A549 (cell line): Measurements from ENCODE around the gene ZNF346. TPM values are rescaled to one million over a fixed set of nuclear protein-coding genes. Genes with fewer than 3 reads are reported as not detected.
A peak's percentile ranks its signal among the peaks of the same experiment; 100 is the strongest.

Experiments
- ATAC-seq, 2 experiments: fragments of 200-7000 bp in 1 of 2; fragments of >200 bp in 1 of 2; cut with Nextera tagmentation in 1 of 2; cut with Tn5 transposase in 1 of 2; 3 replicates each; pipeline versions ENCODE4 v1.8.0 to v1.9.1; 2018 to 2020; ENCODE audit warnings: mild to moderate bottlenecking in 1 of 2, moderate library complexity in 1 of 2
- CTCF ChIA-PET: fragments of 300-600 bp; sonication (Branson Sonifier 250); formaldehyde crosslinking; extraction: SDS; loops from one replicate; lab custom pipeline; 2021; ENCODE audit warnings: antibody characterized with exemption, inconsistent platforms; lab: Yijun Ruan, JAX
- POLR2A ChIA-PET: fragments of 350-600 bp; formaldehyde crosslinking; extraction: SDS; loops from one replicate; lab custom pipeline; 2021; ENCODE audit warnings: antibody characterized with exemption, inconsistent platforms; lab: Yijun Ruan, JAX
- DNase-seq, 2 experiments: peaks; one replicate each; pipeline versions ENCODE4 v3.0.0 to v3.0.0-alpha.2; 2011 to 2016; ENCODE audit warnings: low read depth in 1 of 2, low spot score in 1 of 2
- FAIRE-seq: peaks from 2 replicates; lab custom pipeline; 2011; peaks lifted over from hg19 to GRCh38; lab: Jason Lieb, UNC
- H3K27ac ChIP-seq, 2 experiments: fragments of >200 bp; sonication (Bioruptor Twin); formaldehyde crosslinking; 3 replicates each; pipeline ENCODE4 v1.5.1; 2016 to 2017
- H3K4me1 ChIP-seq: fragments of >200 bp; sonication (Bioruptor Twin); formaldehyde crosslinking; 3 replicates; pipeline ENCODE4 v1.6.1; 2016
- H3K4me2 ChIP-seq: fragments of >200 bp; sonication (Bioruptor Twin); formaldehyde crosslinking; 3 replicates; pipeline ENCODE4 v1.6.1; 2016
- H3K4me3 ChIP-seq: fragments of >200 bp; sonication (Bioruptor Twin); formaldehyde crosslinking; 3 replicates; pipeline ENCODE4 v1.5.1; 2016
- H3K9me3 ChIP-seq: fragments of >200 bp; sonication (Bioruptor Twin); formaldehyde crosslinking; 3 replicates; pipeline ENCODE4 v1.6.1; 2016
- BCL3 ChIP-seq: fragments of >200 bp; sonication (Bioruptor Twin); formaldehyde crosslinking; IDR thresholded peaks from 3 replicates; pipeline ENCODE4 v1.6.1; 2016
- BHLHE40 ChIP-seq: IDR thresholded peaks from 2 replicates; pipeline ENCODE4 v1.6.1; 2012; ENCODE audit warnings: low read depth, low read length, inconsistent platforms
- CBX8 ChIP-seq: fragments of 200-600 bp; sonication (generic); IDR thresholded peaks from 2 replicates; pipeline ENCODE4 v1.6.1; 2016
- CEBPB ChIP-seq, 2 experiments: fragments of >200 bp in 1 of 2; sonication (Bioruptor Twin) in 1 of 2; formaldehyde crosslinking in 1 of 2; IDR thresholded peaks; 2 replicates each; pipeline ENCODE4 v1.6.1; 2012 to 2016
- E2F6 ChIP-seq: IDR thresholded peaks from 2 replicates; pipeline ENCODE4 v1.6.1; 2012; ENCODE audit warnings: low read depth, borderline replicate concordance
- EHF ChIP-seq: fragments of 250-450 bp; sonication (Bioruptor Pico); IDR thresholded peaks from 2 replicates; pipeline ENCODE4 v1.5.0; 2020; ENCODE audit warnings: mild to moderate bottlenecking
- EP300 ChIP-seq, 2 experiments: fragments of >200 bp; sonication (Bioruptor Twin); formaldehyde crosslinking; IDR thresholded peaks; 2 replicates in 1 of 2; 3 replicates in 1 of 2; pipeline ENCODE4 v1.6.1; 2016 to 2017
- ESRRA ChIP-seq: fragments of 150-350 bp; IDR thresholded peaks from 2 replicates; pipeline ENCODE4 v1.6.1; 2014; ENCODE audit warnings: mild to moderate bottlenecking, low read length, borderline replicate concordance
- FOSB ChIP-seq: fragments of 250-450 bp; sonication (Bioruptor Pico); IDR thresholded peaks from 2 replicates; pipeline ENCODE4 v1.5.0; 2020; ENCODE audit warnings: mild to moderate bottlenecking, moderate library complexity
- HDAC2 ChIP-seq: fragments of 200-600 bp; sonication (generic); IDR thresholded peaks from 2 replicates; pipeline ENCODE4 v1.6.1; 2016
- HOXA7 ChIP-seq: fragments of 250-450 bp; sonication (Bioruptor Pico); IDR thresholded peaks from 2 replicates; pipeline ENCODE4 v1.5.0; 2020; ENCODE audit warnings: mild to moderate bottlenecking, moderate library complexity
- JUN ChIP-seq, 2 experiments: fragments of >200 bp; sonication (Bioruptor Twin); formaldehyde crosslinking; IDR thresholded peaks; 2 replicates in 1 of 2; 3 replicates in 1 of 2; pipeline ENCODE4 v1.6.1; 2016 to 2017
- JUNB ChIP-seq: fragments of >200 bp; sonication (Bioruptor Twin); formaldehyde crosslinking; IDR thresholded peaks from 2 replicates; pipeline ENCODE4 v1.6.1; 2016
- KDM1A ChIP-seq: fragments of 200-600 bp; sonication (generic); IDR thresholded peaks from 2 replicates; pipeline ENCODE4 v1.6.1; 2016; ENCODE audit warnings: low read depth, mild to moderate bottlenecking
- MAFK ChIP-seq: fragments of 450-650 bp; IDR thresholded peaks from 2 replicates; pipeline ENCODE4 v1.6.1; 2014; ENCODE audit not compliant: partially characterized antibody
- MAZ ChIP-seq: fragments of 150-350 bp; IDR thresholded peaks from 2 replicates; pipeline ENCODE4 v1.6.1; 2014; ENCODE audit warnings: antibody characterized with exemption, low read depth, low read length, borderline replicate concordance
- NFE2L2 ChIP-seq: fragments of 150-350 bp; conservative IDR thresholded peaks from 2 replicates; pipeline ENCODE4 v1.6.1; 2014; ENCODE audit warnings: low read length
- NPAS2 ChIP-seq: fragments of 250-450 bp; sonication (Bioruptor Pico); IDR thresholded peaks from 2 replicates; pipeline ENCODE4 v1.8.0; 2022; ENCODE audit warnings: mild to moderate bottlenecking, moderate library complexity, borderline replicate concordance
- NR3C1 ChIP-seq: fragments of >200 bp; sonication (Bioruptor Twin); formaldehyde crosslinking; IDR thresholded peaks from 3 replicates; pipeline ENCODE4 v1.6.1; 2017
- POLR2A ChIP-seq: IDR thresholded peaks from 2 replicates; pipeline ENCODE4 v1.6.1; 2012; ENCODE audit warnings: mild to moderate bottlenecking, low read length
- POLR2AphosphoS2 ChIP-seq: conservative IDR thresholded peaks from 2 replicates; pipeline ENCODE4 v1.6.1; 2012; ENCODE audit warnings: low read length, improper control_type of control experiment, inconsistent platforms
- RAD21 ChIP-seq, 2 experiments: fragments of >200 bp in 1 of 2; sonication (Bioruptor Twin) in 1 of 2; formaldehyde crosslinking in 1 of 2; IDR thresholded peaks in 1 of 2; conservative IDR thresholded peaks in 1 of 2; 2 replicates in 1 of 2; 3 replicates in 1 of 2; pipeline ENCODE4 v1.6.1; 2012 to 2018; ENCODE audit warnings: inconsistent platforms in 1 of 2
- RARB ChIP-seq: fragments of 250-450 bp; sonication (Bioruptor Pico); IDR thresholded peaks from 2 replicates; pipeline ENCODE4 v1.8.0; 2021; ENCODE audit warnings: mild to moderate bottlenecking, moderate library complexity
- RCOR1 ChIP-seq: fragments of 150-350 bp; IDR thresholded peaks from 2 replicates; pipeline ENCODE4 v1.6.1; 2014; ENCODE audit warnings: antibody characterized with exemption, low read length, low read depth
- RFX5 ChIP-seq: fragments of 450-650 bp; IDR thresholded peaks from 2 replicates; pipeline ENCODE4 v1.7.1; 2014; ENCODE audit warnings: antibody characterized with exemption, mild to moderate bottlenecking, moderate library complexity
- TFCP2L1 ChIP-seq: fragments of 250-450 bp; sonication (Bioruptor Pico); IDR thresholded peaks from 2 replicates; pipeline ENCODE4 v1.5.0; 2021; ENCODE audit warnings: mild to moderate bottlenecking
- USF2 ChIP-seq: fragments of 450-650 bp; IDR thresholded peaks from 2 replicates; pipeline ENCODE4 v1.6.1; 2014; ENCODE audit warnings: antibody characterized with exemption
- ZC3H11A ChIP-seq: fragments of 450-650 bp; IDR thresholded peaks from 2 replicates; pipeline ENCODE4 v1.6.1; 2014; ENCODE audit warnings: antibody characterized with exemption, mild to moderate bottlenecking
- ZFP36 ChIP-seq: fragments of 450-650 bp; IDR thresholded peaks from 2 replicates; pipeline ENCODE4 v1.6.1; 2014; ENCODE audit warnings: borderline replicate concordance; ENCODE audit not compliant: partially characterized antibody
- ZNF302 ChIP-seq: fragments of 250-450 bp; sonication (Bioruptor Pico); IDR thresholded peaks from 2 replicates; pipeline ENCODE4 v1.9.0; 2021; ENCODE audit warnings: inconsistent platforms, mild to moderate bottlenecking, moderate library complexity
- ZSCAN20 ChIP-seq: fragments of 250-450 bp; sonication (Bioruptor Pico); IDR thresholded peaks from 2 replicates; pipeline ENCODE4 v1.8.0; 2022; ENCODE audit warnings: mild to moderate bottlenecking, moderate library complexity
- WGBS: methylation state at CpG from one replicate; pipeline ENCODE4 v1.1.6; 2017; ENCODE audit errors: missing lambda C conversion rate; 5-methylcytosine and 5-hydroxymethylcytosine counted together
- polyA plus RNA-seq, 4 experiments: library from polyadenylated mRNA; depleted of rRNA in 3 of 4; stranded (reverse); fragments of >200 nt; fragmentation: RNase III in 1 of 4; extraction: RNeasy Plus Mini Kit Qiagen cat#74134 plus additional on column Dnase treatment in 1 of 4; gene quantifications; 2 replicates in 3 of 4; 3 replicates in 1 of 4; pipeline ENCODE4 v1.2.3, GENCODE V29; 2011 to 2017

Gene ZNF346
- polyA plus RNA-seq, 2 of the 4 experiments (the other 2 are of a cell fraction), result 13.5 to 14.1 TPM

- peak in 1 of 2 experiments; percentile 60; a peak in 3 of 5 replicates for TF ChIP-seq RAD21 (conservative IDR thresholded peaks at IDR 0.05 in 1 of 2, IDR thresholded peaks at IDR 0.05 in 1 of 2)
- TF ChIP-seq JUN (IDR thresholded peaks at IDR 0.05), result peak in 1 of 2 experiments; percentile 89; a peak in 3 of 5 replicates
- TF ChIP-seq NR3C1, result no peak
- TF ChIP-seq ZFP36, result no peak
- TF ChIP-seq HDAC2, result no peak
- no peak for TF ChIP-seq RARB
- TF ChIP-seq POLR2AphosphoS2, result no peak
- TF ChIP-seq USF2, result no peak
- TF ChIP-seq NPAS2, result no peak
- TF ChIP-seq CEBPB (IDR thresholded peaks at IDR 0.05), result no peak
- no peak for TF ChIP-seq ESRRA
- TF ChIP-seq EP300 (IDR thresholded peaks at IDR 0.05), result no peak
- no peak for TF ChIP-seq MAFK
- TF ChIP-seq ZNF302, result no peak
- TF ChIP-seq KDM1A, result no peak
- TF ChIP-seq E2F6, result peak; percentile 32; the same call in 1 of the 2 replicates
- no peak for TF ChIP-seq NFE2L2
- no peak for TF ChIP-seq TFCP2L1
- TF ChIP-seq MAZ, result no peak
- TF ChIP-seq ZC3H11A, result no peak
- TF ChIP-seq POLR2A, result peak; percentile 64
- no peak for TF ChIP-seq RCOR1
- TF ChIP-seq FOSB, result no peak
- TF ChIP-seq CBX8, result no peak
- TF ChIP-seq ZSCAN20, result no peak
- no peak for TF ChIP-seq HOXA7 (CRISPR knock-in tag)
- no peak for TF ChIP-seq EHF
- TF ChIP-seq BCL3, result no peak
- no peak for TF ChIP-seq JUNB
Measured at GRCh38 chr5:177086654-177087397, 64.3 kb downstream of the ZNF346 start, which contains the start of gene FGFR4 (continued).

- peak overlapping the region; percentile 84 to 91 for H3K27ac ChIP-seq
- DNase-seq, result no peak
- TF ChIP-seq E2F6 (0 out of 2 replicates have a peak, but pooled peaks have one; percentile 12), BHLHE40 (no peak), RARB (no peak), RFX5 (no peak), MAZ (no peak)
- H3K4me2 ChIP-seq, result peak overlapping the region; percentile 91
- H3K4me3 ChIP-seq, result peak overlapping the region; percentile 51
- WGBS, result 12% methylated on average over 22 of the region's 23 CpGs
- peak; percentile 4 to 40; a peak in 3 of 6 replicates for ATAC-seq
- ChIA-PET POLR2A (interaction anchor here (0.8 kb wide), 1 partner anchor 10 kb away, joined by 3 read pairs; no protein-coding TSS in a partner anchor), CTCF (interaction anchor here (0.6 to 13.8 kb wide), 15 partner anchors 9 to 426 kb away, joined by 3 to 111 read pairs (median 4); no protein-coding TSS in a partner anchor)
- no peaks in the 10 kb centered on the region for H3K9me3 ChIP-seq
- no peak for FAIRE-seq
- H3K4me1 ChIP-seq, result peaks cover 30% of the 10 kb centered on the region
Measured at GRCh38 chr5:177087398-177088005, 65.0 kb downstream of the ZNF346 start.
